HEK293 (cell line): ENCODE results near the gene NEK11.

Source experiments
- CTCF ChIA-PET: fragments of 350-600 bp; formaldehyde crosslinking; extraction: SDS; loops from one replicate; lab custom pipeline; 2021; ENCODE audit warnings: antibody characterized with exemption; lab: Yijun Ruan, JAX
- POLR2A ChIA-PET: fragments of 300-600 bp; formaldehyde crosslinking; extraction: SDS; loops from one replicate; lab custom pipeline; 2020; ENCODE audit warnings: antibody characterized with exemption, inconsistent platforms; lab: Yijun Ruan, JAX
- H3K27ac ChIP-seq: fragments of 200-500 bp; sonication (Bioruptor generic); 2 replicates; pipeline ENCODE4 v1.5.1; 2014; ENCODE audit warnings: low read depth, low read length, control low read depth, inconsistent platforms; ENCODE audit errors: extremely low read depth
- H3K36me3 ChIP-seq, 2 experiments: fragments of 200-500 bp in 1 of 2; sonication (Bioruptor generic) in 1 of 2; 1 replicate in 1 of 2; 2 replicates in 1 of 2; pipeline ENCODE4 v1.5.1; 2014 to 2017; ENCODE audit warnings: inconsistent platforms in 2 of 2, low read length in 2 of 2; ENCODE audit not compliant: control insufficient read depth in 2 of 2, insufficient read depth in 1 of 2
- H3K4me1 ChIP-seq: fragments of 200-500 bp; sonication (Bioruptor generic); 2 replicates; pipeline ENCODE4 v1.5.1; 2014; ENCODE audit warnings: mild to moderate bottlenecking, low read length, inconsistent platforms; ENCODE audit not compliant: control insufficient read depth, insufficient read depth
- H3K4me3 ChIP-seq: 2 replicates; pipeline ENCODE4 v1.5.1; 2011; ENCODE audit warnings: low read depth, mild to moderate bottlenecking, control low read depth, low read length, moderate library complexity
- H3K9me3 ChIP-seq: fragments of 200-500 bp; sonication (Bioruptor generic); 2 replicates; pipeline ENCODE4 v1.5.1; 2014; ENCODE audit warnings: low read depth, low read length, inconsistent platforms; ENCODE audit not compliant: control insufficient read depth, insufficient read depth
- KLF8 ChIP-seq: fragments of 450-650 bp; formaldehyde crosslinking; IDR thresholded peaks from 2 replicates; pipeline ENCODE4 v1.5.1; 2016; ENCODE audit warnings: missing biosample characterization, missing genetic modification characterization
- OSR2 ChIP-seq: fragments of 450-650 bp; formaldehyde crosslinking; IDR thresholded peaks from 2 replicates; pipeline ENCODE4 v1.5.1; 2016; ENCODE audit warnings: missing biosample characterization, missing genetic modification characterization
- REPIN1 ChIP-seq: fragments of 450-650 bp; formaldehyde crosslinking; IDR thresholded peaks from 2 replicates; pipeline ENCODE4 v1.5.1; 2017; ENCODE audit warnings: missing biosample characterization, missing genetic modification characterization, low read depth
- ZBTB1 ChIP-seq: fragments of 450-650 bp; formaldehyde crosslinking; IDR thresholded peaks from 2 replicates; pipeline ENCODE4 v1.5.1; 2016; ENCODE audit warnings: missing biosample characterization, missing genetic modification characterization
- ZFP41 ChIP-seq: fragments of 450-650 bp; formaldehyde crosslinking; IDR thresholded peaks from 2 replicates; pipeline ENCODE4 v1.5.1; 2016; ENCODE audit warnings: missing biosample characterization, missing genetic modification characterization, borderline replicate concordance
- ZNF112 ChIP-seq: fragments of 450-650 bp; formaldehyde crosslinking; IDR thresholded peaks from 2 replicates; pipeline ENCODE4 v1.5.0; 2017; ENCODE audit warnings: missing biosample characterization, missing genetic modification characterization
- ZNF155 ChIP-seq: fragments of 450-650 bp; formaldehyde crosslinking; IDR thresholded peaks from 2 replicates; pipeline ENCODE4 v1.5.1; 2016; ENCODE audit warnings: missing biosample characterization, missing genetic modification characterization
- ZNF16 ChIP-seq: fragments of 450-650 bp; formaldehyde crosslinking; IDR thresholded peaks from 2 replicates; pipeline ENCODE4 v1.5.1; 2016; ENCODE audit warnings: low read depth, missing biosample characterization, missing genetic modification characterization
- ZNF19 ChIP-seq: fragments of 450-650 bp; formaldehyde crosslinking; IDR thresholded peaks from 2 replicates; pipeline ENCODE4; 2016; ENCODE audit warnings: missing biosample characterization, missing genetic modification characterization, low read depth
- ZNF391 ChIP-seq: fragments of 450-650 bp; formaldehyde crosslinking; IDR thresholded peaks from 2 replicates; pipeline ENCODE4 v1.5.1; 2016; ENCODE audit warnings: low read depth, missing biosample characterization, missing genetic modification characterization, borderline replicate concordance
- ZNF394 ChIP-seq: fragments of 450-650 bp; formaldehyde crosslinking; IDR thresholded peaks from 2 replicates; pipeline ENCODE4 v1.5.1; 2016; ENCODE audit warnings: missing biosample characterization, missing genetic modification characterization, mild to moderate bottlenecking, moderate library complexity, borderline replicate concordance
- ZNF48 ChIP-seq: fragments of 450-650 bp; formaldehyde crosslinking; IDR thresholded peaks from 2 replicates; pipeline ENCODE4 v1.5.1; 2016; ENCODE audit warnings: missing biosample characterization, missing genetic modification characterization
- ZNF529 ChIP-seq: fragments of 450-650 bp; formaldehyde crosslinking; IDR thresholded peaks from 2 replicates; pipeline ENCODE4 v1.5.1; 2017; ENCODE audit warnings: missing genetic modification characterization, missing biosample characterization; ENCODE audit not compliant: insufficient replicate concordance
- ZNF560 ChIP-seq: fragments of 450-650 bp; formaldehyde crosslinking; IDR thresholded peaks from 2 replicates; pipeline ENCODE4 v1.5.1; 2017; ENCODE audit warnings: missing biosample characterization, missing genetic modification characterization, borderline replicate concordance
- ZNF658 ChIP-seq: fragments of 450-650 bp; formaldehyde crosslinking; IDR thresholded peaks from 2 replicates; pipeline ENCODE4; 2016; ENCODE audit warnings: missing biosample characterization, missing genetic modification characterization
- ZNF791 ChIP-seq: fragments of 450-650 bp; formaldehyde crosslinking; IDR thresholded peaks from 2 replicates; pipeline ENCODE4 v1.5.1; 2016; ENCODE audit warnings: missing biosample characterization, missing genetic modification characterization
- TF ChIP-seq, protein P1 (sequence below): fragments of 450-650 bp; formaldehyde crosslinking; IDR thresholded peaks from 2 replicates; pipeline ENCODE4 v1.5.1; 2016; ENCODE audit warnings: missing biosample characterization, missing genetic modification characterization
- TF ChIP-seq, protein P2 (sequence below): fragments of 450-650 bp; formaldehyde crosslinking; IDR thresholded peaks from 2 replicates; pipeline ENCODE4 v1.5.1; 2016; ENCODE audit warnings: missing biosample characterization, missing genetic modification characterization
- TF ChIP-seq, protein P3 (sequence below): fragments of 450-650 bp; formaldehyde crosslinking; IDR thresholded peaks from 2 replicates; pipeline ENCODE4 v1.5.1; 2016; ENCODE audit warnings: missing biosample characterization, missing genetic modification characterization, borderline replicate concordance
- TF ChIP-seq, protein P4 (sequence below): fragments of 450-650 bp; IDR thresholded peaks from 2 replicates; pipeline ENCODE4 v1.5.1; 2018; ENCODE audit warnings: missing biosample characterization, mild to moderate bottlenecking, missing genetic modification characterization
- TF ChIP-seq, protein P5 (sequence below): fragments of 450-650 bp; formaldehyde crosslinking; IDR thresholded peaks from 2 replicates; pipeline ENCODE4 v1.5.1; 2016; ENCODE audit warnings: missing biosample characterization, missing genetic modification characterization, low read depth

NEK11 gene

DNA sequence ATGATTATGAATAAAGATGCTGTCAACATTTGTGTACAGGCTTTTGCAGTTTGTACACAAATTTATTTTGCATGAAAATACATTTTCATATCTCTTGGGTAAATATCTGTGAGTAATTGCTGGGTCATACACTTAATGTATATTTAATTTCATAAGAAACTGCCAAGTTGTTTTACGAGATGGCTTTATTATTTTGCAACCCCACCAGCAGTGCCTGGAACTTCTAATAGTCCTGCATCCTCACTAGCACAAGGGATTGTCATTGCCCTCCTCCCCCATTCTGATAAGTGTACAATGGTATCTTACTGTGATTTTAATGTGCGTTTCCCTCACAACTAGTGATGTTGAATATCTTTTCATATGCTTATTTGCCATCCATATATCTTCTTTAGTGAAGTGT is 45.2 kb upstream of the NEK11 start (continued):
- TF ChIP-seq, protein P1, sequence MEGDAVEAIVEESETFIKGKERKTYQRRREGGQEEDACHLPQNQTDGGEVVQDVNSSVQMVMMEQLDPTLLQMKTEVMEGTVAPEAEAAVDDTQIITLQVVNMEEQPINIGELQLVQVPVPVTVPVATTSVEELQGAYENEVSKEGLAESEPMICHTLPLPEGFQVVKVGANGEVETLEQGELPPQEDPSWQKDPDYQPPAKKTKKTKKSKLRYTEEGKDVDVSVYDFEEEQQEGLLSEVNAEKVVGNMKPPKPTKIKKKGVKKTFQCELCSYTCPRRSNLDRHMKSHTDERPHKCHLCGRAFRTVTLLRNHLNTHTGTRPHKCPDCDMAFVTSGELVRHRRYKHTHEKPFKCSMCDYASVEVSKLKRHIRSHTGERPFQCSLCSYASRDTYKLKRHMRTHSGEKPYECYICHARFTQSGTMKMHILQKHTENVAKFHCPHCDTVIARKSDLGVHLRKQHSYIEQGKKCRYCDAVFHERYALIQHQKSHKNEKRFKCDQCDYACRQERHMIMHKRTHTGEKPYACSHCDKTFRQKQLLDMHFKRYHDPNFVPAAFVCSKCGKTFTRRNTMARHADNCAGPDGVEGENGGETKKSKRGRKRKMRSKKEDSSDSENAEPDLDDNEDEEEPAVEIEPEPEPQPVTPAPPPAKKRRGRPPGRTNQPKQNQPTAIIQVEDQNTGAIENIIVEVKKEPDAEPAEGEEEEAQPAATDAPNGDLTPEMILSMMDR (tag by site-specific recombination) = no peak
- TF ChIP-seq, protein P2, sequence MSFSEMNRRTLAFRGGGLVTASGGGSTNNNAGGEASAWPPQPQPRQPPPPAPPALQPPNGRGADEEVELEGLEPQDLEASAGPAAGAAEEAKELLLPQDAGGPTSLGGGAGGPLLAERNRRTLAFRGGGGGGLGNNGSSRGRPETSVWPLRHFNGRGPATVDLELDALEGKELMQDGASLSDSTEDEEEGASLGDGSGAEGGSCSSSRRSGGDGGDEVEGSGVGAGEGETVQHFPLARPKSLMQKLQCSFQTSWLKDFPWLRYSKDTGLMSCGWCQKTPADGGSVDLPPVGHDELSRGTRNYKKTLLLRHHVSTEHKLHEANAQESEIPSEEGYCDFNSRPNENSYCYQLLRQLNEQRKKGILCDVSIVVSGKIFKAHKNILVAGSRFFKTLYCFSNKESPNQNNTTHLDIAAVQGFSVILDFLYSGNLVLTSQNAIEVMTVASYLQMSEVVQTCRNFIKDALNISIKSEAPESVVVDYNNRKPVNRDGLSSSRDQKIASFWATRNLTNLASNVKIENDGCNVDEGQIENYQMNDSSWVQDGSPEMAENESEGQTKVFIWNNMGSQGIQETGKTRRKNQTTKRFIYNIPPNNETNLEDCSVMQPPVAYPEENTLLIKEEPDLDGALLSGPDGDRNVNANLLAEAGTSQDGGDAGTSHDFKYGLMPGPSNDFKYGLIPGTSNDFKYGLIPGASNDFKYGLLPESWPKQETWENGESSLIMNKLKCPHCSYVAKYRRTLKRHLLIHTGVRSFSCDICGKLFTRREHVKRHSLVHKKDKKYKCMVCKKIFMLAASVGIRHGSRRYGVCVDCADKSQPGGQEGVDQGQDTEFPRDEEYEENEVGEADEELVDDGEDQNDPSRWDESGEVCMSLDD (tag by site-specific recombination) = no peak
- no peak for TF ChIP-seq ZNF48 (tag by site-specific recombination)
- TF ChIP-seq KLF8 = no peak
- no peak for TF ChIP-seq ZNF16 (tag by site-specific recombination)
- TF ChIP-seq REPIN1 (tag by site-specific recombination) = no peak
- no peak for TF ChIP-seq ZNF112 (tag by site-specific recombination)
- TF ChIP-seq OSR2 (tag by site-specific recombination) = no peak
- TF ChIP-seq, protein P3, sequence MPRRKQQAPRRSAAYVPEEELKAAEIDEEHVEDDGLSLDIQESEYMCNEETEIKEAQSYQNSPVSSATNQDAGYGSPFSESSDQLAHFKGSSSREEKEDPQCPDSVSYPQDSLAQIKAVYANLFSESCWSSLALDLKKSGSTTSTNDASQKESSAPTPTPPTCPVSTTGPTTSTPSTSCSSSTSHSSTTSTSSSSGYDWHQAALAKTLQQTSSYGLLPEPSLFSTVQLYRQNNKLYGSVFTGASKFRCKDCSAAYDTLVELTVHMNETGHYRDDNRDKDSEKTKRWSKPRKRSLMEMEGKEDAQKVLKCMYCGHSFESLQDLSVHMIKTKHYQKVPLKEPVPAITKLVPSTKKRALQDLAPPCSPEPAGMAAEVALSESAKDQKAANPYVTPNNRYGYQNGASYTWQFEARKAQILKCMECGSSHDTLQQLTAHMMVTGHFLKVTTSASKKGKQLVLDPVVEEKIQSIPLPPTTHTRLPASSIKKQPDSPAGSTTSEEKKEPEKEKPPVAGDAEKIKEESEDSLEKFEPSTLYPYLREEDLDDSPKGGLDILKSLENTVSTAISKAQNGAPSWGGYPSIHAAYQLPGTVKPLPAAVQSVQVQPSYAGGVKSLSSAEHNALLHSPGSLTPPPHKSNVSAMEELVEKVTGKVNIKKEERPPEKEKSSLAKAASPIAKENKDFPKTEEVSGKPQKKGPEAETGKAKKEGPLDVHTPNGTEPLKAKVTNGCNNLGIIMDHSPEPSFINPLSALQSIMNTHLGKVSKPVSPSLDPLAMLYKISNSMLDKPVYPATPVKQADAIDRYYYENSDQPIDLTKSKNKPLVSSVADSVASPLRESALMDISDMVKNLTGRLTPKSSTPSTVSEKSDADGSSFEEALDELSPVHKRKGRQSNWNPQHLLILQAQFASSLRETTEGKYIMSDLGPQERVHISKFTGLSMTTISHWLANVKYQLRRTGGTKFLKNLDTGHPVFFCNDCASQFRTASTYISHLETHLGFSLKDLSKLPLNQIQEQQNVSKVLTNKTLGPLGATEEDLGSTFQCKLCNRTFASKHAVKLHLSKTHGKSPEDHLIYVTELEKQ (tag by site-specific recombination) = no peak
- no peak for TF ChIP-seq ZNF529 (tag by site-specific recombination)
- TF ChIP-seq, protein P4, sequence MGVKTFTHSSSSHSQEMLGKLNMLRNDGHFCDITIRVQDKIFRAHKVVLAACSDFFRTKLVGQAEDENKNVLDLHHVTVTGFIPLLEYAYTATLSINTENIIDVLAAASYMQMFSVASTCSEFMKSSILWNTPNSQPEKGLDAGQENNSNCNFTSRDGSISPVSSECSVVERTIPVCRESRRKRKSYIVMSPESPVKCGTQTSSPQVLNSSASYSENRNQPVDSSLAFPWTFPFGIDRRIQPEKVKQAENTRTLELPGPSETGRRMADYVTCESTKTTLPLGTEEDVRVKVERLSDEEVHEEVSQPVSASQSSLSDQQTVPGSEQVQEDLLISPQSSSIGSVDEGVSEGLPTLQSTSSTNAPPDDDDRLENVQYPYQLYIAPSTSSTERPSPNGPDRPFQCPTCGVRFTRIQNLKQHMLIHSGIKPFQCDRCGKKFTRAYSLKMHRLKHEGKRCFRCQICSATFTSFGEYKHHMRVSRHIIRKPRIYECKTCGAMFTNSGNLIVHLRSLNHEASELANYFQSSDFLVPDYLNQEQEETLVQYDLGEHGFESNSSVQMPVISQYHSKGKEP (tag by site-specific recombination) = no peak
- no peak for TF ChIP-seq ZBTB1 (tag by site-specific recombination)

DNA sequence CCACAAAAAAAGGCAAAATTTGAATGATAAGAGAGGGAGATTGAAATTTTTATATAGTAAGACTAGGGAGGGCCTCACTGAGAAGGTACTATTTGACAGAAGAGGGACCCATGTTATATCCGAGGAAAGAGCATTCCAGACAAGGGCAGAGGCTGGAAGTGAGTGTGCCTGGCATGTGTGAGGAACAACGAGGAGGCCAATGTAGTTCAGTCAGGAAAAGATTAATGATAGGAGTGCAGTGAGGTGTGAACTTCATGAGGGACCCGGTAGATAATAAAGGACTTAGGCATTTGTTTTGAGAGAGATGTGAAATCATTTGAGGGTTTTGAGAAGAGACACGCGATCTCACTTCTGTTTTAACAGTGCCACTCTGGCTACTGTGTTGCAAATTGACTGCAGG is 36.4 kb upstream of the NEK11 start:
- Histone ChIP-seq H3K27ac (no peak overlapping the region), H3K4me1 (no peaks in the 10 kb centered on the region), H3K4me3 (no peak overlapping the region), H3K36me3 (peaks cover 0 to 17% of the 10 kb centered on the region in 2 experiments; a peak in 1 of 3 replicates), H3K9me3 (no peaks in the 10 kb centered on the region)
- POLR2A ChIA-PET = no interaction called here
- TF ChIP-seq ZNF391 (no peak), ZNF19 (tag by site-specific recombination) (no peak), ZFP41 (tag by site-specific recombination) (no peak), ZNF155 (tag by site-specific recombination) (no peak), ZNF791 (no peak), ZNF394 (tag by site-specific recombination) (no peak), ZNF658 (tag by site-specific recombination) (no peak), ZNF560 (tag by site-specific recombination) (no peak)
- TF ChIP-seq, protein P5, sequence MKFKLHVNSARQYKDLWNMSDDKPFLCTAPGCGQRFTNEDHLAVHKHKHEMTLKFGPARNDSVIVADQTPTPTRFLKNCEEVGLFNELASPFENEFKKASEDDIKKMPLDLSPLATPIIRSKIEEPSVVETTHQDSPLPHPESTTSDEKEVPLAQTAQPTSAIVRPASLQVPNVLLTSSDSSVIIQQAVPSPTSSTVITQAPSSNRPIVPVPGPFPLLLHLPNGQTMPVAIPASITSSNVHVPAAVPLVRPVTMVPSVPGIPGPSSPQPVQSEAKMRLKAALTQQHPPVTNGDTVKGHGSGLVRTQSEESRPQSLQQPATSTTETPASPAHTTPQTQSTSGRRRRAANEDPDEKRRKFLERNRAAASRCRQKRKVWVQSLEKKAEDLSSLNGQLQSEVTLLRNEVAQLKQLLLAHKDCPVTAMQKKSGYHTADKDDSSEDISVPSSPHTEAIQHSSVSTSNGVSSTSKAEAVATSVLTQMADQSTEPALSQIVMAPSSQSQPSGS = no peak
- CTCF ChIA-PET = interaction anchor here (0.7 kb wide), 1 partner anchor 1794 kb away, joined by 3 read pairs; no protein-coding TSS in a partner anchor
